Adrenal gland (tissue), 5 donors: ENCODE results near the gene IL3.

Source experiments
- CTCF ChIP-seq, 6 experiments: fragments of 450-650 bp in 4 of 6; fragments of 200-600 bp in 2 of 6; sonication (generic) in 1 of 6; IDR thresholded peaks; 1 replicate in 5 of 6; 2 replicates in 1 of 6; pipeline versions ENCODE4 v1.5.1 to v1.8.0; 2016 to 2021; ENCODE audit warnings: antibody characterized with exemption in 6 of 6, mild to moderate bottlenecking in 2 of 6, moderate library complexity in 1 of 6
- POLR2A ChIP-seq, 2 donors: fragments of 450-650 bp; IDR thresholded peaks; one replicate each; pipeline ENCODE4 v1.6.1; 2017; ENCODE audit warnings: antibody characterized with exemption in 2 of 2, mild to moderate bottlenecking in 2 of 2, moderate library complexity in 1 of 2
- donor health status: DM: no; HTN: no; CAD: no.

- TF ChIP-seq CTCF (IDR thresholded peaks at IDR 0.05): no peak
- no peak for TF ChIP-seq POLR2A (IDR thresholded peaks at IDR 0.05)
These were observed 34.6 kb downstream of the IL3 start for GRCh38 chr5:132095077-132095410.
